Measurements from ENCODE around the gene VPS16.

DNA sequence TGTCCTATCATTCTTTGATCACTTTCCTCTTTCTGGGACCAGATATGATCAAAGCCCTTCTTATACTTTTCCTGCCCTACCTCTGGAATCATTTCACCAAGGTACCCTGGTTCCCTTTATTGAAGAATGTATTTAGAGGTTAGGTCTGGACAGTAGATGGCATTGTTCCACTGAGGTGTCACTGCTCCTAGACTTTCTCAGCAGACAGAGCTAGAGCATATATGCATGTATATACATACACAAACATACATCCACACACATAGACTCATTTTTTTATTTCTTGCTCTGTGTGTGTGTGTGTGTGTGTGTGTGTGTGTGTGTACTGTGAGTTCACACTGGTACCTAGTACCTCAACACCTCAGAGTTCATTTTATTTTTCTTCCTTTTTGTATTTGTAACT is 73.6 kb downstream of the VPS16 start:
- TF ChIP-seq EP300 (IDR thresholded peaks at IDR 0.05; ENCODE audit: borderline replicate concordance in 1 of 2, low read depth in 2 of 2, low read length in 2 of 2) (no peak), SP1 (IDR thresholded peaks at IDR 0.05; ENCODE audit: low read depth, low read length) (no peak), TAF1 (IDR thresholded peaks at IDR 0.05; ENCODE audit: low read depth, low read length) (no peak)
- TF ChIP-seq, protein P1, sequence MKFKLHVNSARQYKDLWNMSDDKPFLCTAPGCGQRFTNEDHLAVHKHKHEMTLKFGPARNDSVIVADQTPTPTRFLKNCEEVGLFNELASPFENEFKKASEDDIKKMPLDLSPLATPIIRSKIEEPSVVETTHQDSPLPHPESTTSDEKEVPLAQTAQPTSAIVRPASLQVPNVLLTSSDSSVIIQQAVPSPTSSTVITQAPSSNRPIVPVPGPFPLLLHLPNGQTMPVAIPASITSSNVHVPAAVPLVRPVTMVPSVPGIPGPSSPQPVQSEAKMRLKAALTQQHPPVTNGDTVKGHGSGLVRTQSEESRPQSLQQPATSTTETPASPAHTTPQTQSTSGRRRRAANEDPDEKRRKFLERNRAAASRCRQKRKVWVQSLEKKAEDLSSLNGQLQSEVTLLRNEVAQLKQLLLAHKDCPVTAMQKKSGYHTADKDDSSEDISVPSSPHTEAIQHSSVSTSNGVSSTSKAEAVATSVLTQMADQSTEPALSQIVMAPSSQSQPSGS (IDR thresholded peaks at IDR 0.05; ENCODE audit: low read length), result no peak
